Ascending aorta (tissue), 2 donors: ENCODE measurements around the gene MYO6. TPM values are rescaled to one million over a fixed set of nuclear protein-coding genes. Genes with fewer than 3 reads are reported as not detected.
"Not testable (repeated sequence)": the region's sequence is repeated elsewhere in the genome, so short reads cannot be mapped to it uniquely, and the experiment has no call there.

ENCODE experiments used
- DNase-seq, 2 donors: peaks; one replicate each; pipeline ENCODE4 v3.0.0-alpha.2; 2019; ENCODE audit warnings: low spot score in 2 of 2
- H3K27ac ChIP-seq, 2 donors: fragments of 200-600 bp; sonication (generic); one replicate each; pipeline ENCODE4 v1.5.1; 2016 to 2017; ENCODE audit warnings: mild to moderate bottlenecking in 1 of 2
- H3K27me3 ChIP-seq: fragments of 200-600 bp; sonication (generic); one replicate; pipeline ENCODE4 v1.5.1; 2017
- H3K36me3 ChIP-seq, 2 donors: fragments of 200-600 bp; sonication (generic); one replicate each; pipeline ENCODE4 v1.5.1; 2016
- H3K4me1 ChIP-seq, 2 donors: fragments of 200-600 bp; sonication (generic); one replicate each; pipeline ENCODE4 v1.5.1; 2016 to 2017; ENCODE audit warnings: mild to moderate bottlenecking in 1 of 2
- H3K4me3 ChIP-seq, 2 donors: fragments of 200-600 bp; sonication (generic); one replicate each; pipeline ENCODE4 v1.5.1; 2016 to 2017; ENCODE audit warnings: mild to moderate bottlenecking in 1 of 2
- H3K9me3 ChIP-seq, 2 donors: fragments of 200-600 bp; sonication (generic); one replicate each; pipeline ENCODE4 v1.5.1; 2016
- intact Hi-C: fragments of 100-400 bp; cut with DNase I; formaldehyde crosslinking; loops from one replicate; pipeline ENCODE4 v1.15.1; 2023
- total RNA-seq: library from RNA; depleted of rRNA; stranded (reverse); fragments of >200 nt; gene quantifications from one replicate; pipeline ENCODE4 v1.1.0, GENCODE V29; 2016
- TF ChIP-seq, protein P1 (sequence below), 3 experiments: fragments of 200-600 bp in 2 of 3; fragments of 450-650 bp in 1 of 3; sonication (generic) in 2 of 3; IDR thresholded peaks; one replicate each; pipeline ENCODE4 v1.5.1; 2016 to 2019; ENCODE audit warnings: antibody characterized with exemption in 3 of 3, mild to moderate bottlenecking in 1 of 3, moderate library complexity in 1 of 3

MYO6 gene
- 3.7 TPM for total RNA-seq

GRCh38 chr6:75748743-75749538 is at the start of gene MYO6:
Gene MYO6 (plus strand): TSS chr6:75749239. CDS start chr6:75817548, 68,309 bp downstream.
- TF ChIP-seq, protein P1, sequence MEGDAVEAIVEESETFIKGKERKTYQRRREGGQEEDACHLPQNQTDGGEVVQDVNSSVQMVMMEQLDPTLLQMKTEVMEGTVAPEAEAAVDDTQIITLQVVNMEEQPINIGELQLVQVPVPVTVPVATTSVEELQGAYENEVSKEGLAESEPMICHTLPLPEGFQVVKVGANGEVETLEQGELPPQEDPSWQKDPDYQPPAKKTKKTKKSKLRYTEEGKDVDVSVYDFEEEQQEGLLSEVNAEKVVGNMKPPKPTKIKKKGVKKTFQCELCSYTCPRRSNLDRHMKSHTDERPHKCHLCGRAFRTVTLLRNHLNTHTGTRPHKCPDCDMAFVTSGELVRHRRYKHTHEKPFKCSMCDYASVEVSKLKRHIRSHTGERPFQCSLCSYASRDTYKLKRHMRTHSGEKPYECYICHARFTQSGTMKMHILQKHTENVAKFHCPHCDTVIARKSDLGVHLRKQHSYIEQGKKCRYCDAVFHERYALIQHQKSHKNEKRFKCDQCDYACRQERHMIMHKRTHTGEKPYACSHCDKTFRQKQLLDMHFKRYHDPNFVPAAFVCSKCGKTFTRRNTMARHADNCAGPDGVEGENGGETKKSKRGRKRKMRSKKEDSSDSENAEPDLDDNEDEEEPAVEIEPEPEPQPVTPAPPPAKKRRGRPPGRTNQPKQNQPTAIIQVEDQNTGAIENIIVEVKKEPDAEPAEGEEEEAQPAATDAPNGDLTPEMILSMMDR (IDR thresholded peaks at IDR 0.05) = no peak
- Histone ChIP-seq H3K27ac (peak within 1 kb of the TSS; percentile 70 to 82), H3K27me3 (no peaks in the 10 kb centered on the region), H3K4me3 (peak within 1 kb of the TSS; percentile 92 to 95), H3K9me3 (no peaks in the 10 kb centered on the region), H3K36me3 (no peaks in the 10 kb centered on the region), H3K4me1 (peaks cover 0 to 6% of the 10 kb centered on the region in 2 donors)
- DNase-seq = peak; percentile 23 to 83
- intact Hi-C loops = no loop called here

DNA sequence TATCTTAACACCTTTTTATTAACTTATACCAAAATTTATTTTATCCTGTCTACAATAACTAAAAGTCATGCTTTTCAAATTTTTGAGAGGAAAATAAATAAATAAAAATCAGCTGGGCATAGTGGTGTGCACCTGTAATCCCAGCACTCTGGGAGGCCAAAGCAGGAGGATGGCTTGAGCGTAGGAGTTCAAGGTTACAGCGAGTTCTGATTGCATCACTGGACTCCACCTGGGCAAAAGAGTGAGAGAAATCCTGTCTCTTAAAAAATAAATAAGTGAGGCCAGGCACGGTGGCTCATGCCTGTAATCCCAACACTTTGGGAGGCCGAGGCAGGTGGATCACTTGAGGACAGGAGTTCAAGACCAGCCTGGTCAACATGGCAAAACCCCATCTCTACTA is 40.7 kb upstream of the MYO6 start:
- H3K9me3 ChIP-seq, H3K27ac ChIP-seq, H3K4me1 ChIP-seq, DNase-seq, intact Hi-C loops, H3K4me3 ChIP-seq, H3K27me3 ChIP-seq: not testable (repeated sequence)
- peaks cover 26 to 45% of the 10 kb centered on the region in 2 donors for H3K36me3 ChIP-seq

DNA sequence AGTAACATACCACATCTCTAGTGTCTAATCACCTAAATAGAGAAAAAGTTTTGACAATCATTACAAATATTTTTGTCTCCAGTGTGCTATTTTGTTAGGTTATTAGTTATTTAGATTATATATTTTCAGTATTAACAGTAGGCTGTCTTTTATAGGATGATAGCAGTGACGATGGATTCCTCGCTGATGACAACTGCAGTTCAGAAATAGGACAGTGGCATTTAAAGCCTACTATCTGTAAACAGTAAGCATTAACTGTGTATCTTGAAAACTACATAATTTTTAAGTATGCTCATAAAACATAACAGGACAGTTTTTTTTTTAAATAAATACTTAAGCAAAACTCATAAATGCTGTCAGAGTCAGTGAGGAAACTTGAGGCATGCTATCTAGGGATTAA is 37.9 kb upstream of the MYO6 start:
- Histone ChIP-seq H3K27ac (no peak overlapping the region), H3K36me3 (peaks cover 34 to 57% of the 10 kb centered on the region in 2 donors), H3K4me3 (no peak overlapping the region), H3K9me3 (no peaks in the 10 kb centered on the region), H3K4me1 (no peaks in the 10 kb centered on the region), H3K27me3 (no peaks in the 10 kb centered on the region)
- DNase-seq = no peak
- TF ChIP-seq, protein P1 (IDR thresholded peaks at IDR 0.05) = no peak
- intact Hi-C loops = no loop called here

- no peaks in the 10 kb centered on the region for H3K27me3 ChIP-seq
- no peaks in the 10 kb centered on the region for H3K4me1 ChIP-seq
- H3K4me3 ChIP-seq = no peak overlapping the region
- intact Hi-C loops = no loop called here
- no peaks in the 10 kb centered on the region for H3K9me3 ChIP-seq
- TF ChIP-seq, protein P1 (IDR thresholded peaks at IDR 0.05) = no peak
- H3K36me3 ChIP-seq = peaks cover 9 to 17% of the 10 kb centered on the region in 2 donors
- no peak for DNase-seq
- no peak overlapping the region for H3K27ac ChIP-seq
Measured at GRCh38 chr6:75719133-75719532, 29.9 kb upstream of the MYO6 start.

GRCh38 chr6:75723382-75723781 is 25.7 kb upstream of the MYO6 start:
- Histone ChIP-seq H3K27ac (no peak overlapping the region), H3K36me3 (no peaks in the 10 kb centered on the region), H3K27me3 (no peaks in the 10 kb centered on the region), H3K4me1 (no peaks in the 10 kb centered on the region), H3K9me3 (no peaks in the 10 kb centered on the region), H3K4me3 (no peak overlapping the region)
- intact Hi-C loops = no loop called here
- DNase-seq = no peak
- TF ChIP-seq, protein P1 (IDR thresholded peaks at IDR 0.05) = no peak

DNA sequence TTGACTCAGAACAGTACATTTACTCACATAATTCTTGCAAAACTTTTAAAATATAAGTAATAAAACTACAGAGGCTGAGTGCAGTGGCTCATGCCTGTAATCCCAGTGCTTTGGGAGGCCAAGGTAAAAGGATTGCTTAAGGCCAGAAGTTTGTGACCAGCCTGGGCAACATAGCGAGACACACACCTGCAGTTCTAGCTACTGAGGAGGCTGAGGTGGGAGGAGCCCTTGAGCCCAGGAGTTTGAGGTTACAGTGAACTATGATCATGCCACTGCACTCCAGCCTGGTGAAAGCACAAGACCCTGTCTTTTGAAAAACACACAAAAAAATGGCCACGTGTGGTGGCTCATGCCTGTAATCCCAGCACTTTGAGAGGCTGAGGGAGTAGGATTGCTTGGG is 21.8 kb upstream of the MYO6 start:
- TF ChIP-seq, protein P1 (IDR thresholded peaks at IDR 0.05) = no peak

GRCh38 chr6:75731029-75731428 is 18.0 kb upstream of the MYO6 start:
- intact Hi-C loops, H3K27ac ChIP-seq, H3K9me3 ChIP-seq, H3K36me3 ChIP-seq, H3K4me1 ChIP-seq, H3K4me3 ChIP-seq, H3K27me3 ChIP-seq, DNase-seq: not testable (repeated sequence)

More for the DNA sequence above, 21.8 kb upstream of the MYO6 start:
- Histone ChIP-seq H3K4me1 (no peaks in the 10 kb centered on the region), H3K4me3 (no peak overlapping the region), H3K36me3 (no peaks in the 10 kb centered on the region), H3K27ac (no peak overlapping the region), H3K9me3 (no peaks in the 10 kb centered on the region), H3K27me3 (no peaks in the 10 kb centered on the region)
- intact Hi-C loops = no loop called here
- no peak for DNase-seq
